ENCODE data around the gene ZSCAN20. TPM values are rescaled to one million over a fixed set of nuclear protein-coding genes. Genes with fewer than 3 reads are reported as not detected.

ZSCAN20 gene
- total RNA-seq, 1 donor from 2014 or later = 7.3 TPM

DNA sequence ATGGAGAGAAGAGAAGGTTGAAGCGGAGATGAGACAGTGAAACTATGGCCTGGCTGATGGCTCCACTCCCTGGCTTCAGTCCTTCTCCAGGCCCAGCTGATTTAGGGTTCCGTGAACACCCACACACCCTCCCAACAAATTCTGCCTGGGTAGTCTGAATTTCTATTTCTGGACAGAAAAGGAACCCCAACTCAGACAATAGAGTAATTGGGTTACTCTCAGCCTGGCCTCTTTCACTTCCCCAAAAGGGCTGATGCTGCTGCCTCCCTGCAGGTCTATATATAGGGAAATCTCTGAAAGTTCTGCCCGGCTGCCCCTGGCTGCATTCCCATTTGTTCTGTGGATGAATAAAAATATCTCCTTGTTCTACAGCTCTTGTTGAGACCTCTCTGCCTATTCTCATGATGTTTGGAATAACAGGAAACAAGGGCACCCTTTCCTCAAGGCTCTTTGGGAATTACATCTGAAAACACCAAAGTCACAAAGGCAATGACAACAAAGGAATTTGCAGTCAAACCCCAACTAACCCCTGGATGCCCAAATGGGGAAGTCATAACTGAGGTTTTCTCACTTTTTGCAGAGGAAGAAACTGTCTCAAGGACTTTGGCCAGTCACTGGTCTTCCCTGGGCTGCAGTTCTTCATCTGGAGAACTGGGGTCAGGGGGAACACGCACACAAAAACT lies 11.4 kb upstream of the ZSCAN20 start:
- H3K9me3 Mint-ChIP-seq (ENCODE audit: unreplicated experiment) = no peaks in the 10 kb centered on the region
- no peak for DNase-seq (ENCODE audit: low spot score)
- no peak overlapping the region for H3K4me3 Mint-ChIP-seq (ENCODE audit: unreplicated experiment)
- H3K36me3 Mint-ChIP-seq (ENCODE audit: low read depth, unreplicated experiment) = no peaks in the 10 kb centered on the region
- peaks cover 23% of the 10 kb centered on the region for H3K4me1 Mint-ChIP-seq (ENCODE audit: unreplicated experiment)
- H3K27me3 Mint-ChIP-seq (ENCODE audit: unreplicated experiment) = no peaks in the 10 kb centered on the region
- TF ChIP-seq, protein P1, sequence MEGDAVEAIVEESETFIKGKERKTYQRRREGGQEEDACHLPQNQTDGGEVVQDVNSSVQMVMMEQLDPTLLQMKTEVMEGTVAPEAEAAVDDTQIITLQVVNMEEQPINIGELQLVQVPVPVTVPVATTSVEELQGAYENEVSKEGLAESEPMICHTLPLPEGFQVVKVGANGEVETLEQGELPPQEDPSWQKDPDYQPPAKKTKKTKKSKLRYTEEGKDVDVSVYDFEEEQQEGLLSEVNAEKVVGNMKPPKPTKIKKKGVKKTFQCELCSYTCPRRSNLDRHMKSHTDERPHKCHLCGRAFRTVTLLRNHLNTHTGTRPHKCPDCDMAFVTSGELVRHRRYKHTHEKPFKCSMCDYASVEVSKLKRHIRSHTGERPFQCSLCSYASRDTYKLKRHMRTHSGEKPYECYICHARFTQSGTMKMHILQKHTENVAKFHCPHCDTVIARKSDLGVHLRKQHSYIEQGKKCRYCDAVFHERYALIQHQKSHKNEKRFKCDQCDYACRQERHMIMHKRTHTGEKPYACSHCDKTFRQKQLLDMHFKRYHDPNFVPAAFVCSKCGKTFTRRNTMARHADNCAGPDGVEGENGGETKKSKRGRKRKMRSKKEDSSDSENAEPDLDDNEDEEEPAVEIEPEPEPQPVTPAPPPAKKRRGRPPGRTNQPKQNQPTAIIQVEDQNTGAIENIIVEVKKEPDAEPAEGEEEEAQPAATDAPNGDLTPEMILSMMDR (IDR thresholded peaks at IDR 0.05; ENCODE audit: unreplicated experiment) = no peak
- H3K27ac Mint-ChIP-seq (ENCODE audit: unreplicated experiment) = no peak overlapping the region

DNA sequence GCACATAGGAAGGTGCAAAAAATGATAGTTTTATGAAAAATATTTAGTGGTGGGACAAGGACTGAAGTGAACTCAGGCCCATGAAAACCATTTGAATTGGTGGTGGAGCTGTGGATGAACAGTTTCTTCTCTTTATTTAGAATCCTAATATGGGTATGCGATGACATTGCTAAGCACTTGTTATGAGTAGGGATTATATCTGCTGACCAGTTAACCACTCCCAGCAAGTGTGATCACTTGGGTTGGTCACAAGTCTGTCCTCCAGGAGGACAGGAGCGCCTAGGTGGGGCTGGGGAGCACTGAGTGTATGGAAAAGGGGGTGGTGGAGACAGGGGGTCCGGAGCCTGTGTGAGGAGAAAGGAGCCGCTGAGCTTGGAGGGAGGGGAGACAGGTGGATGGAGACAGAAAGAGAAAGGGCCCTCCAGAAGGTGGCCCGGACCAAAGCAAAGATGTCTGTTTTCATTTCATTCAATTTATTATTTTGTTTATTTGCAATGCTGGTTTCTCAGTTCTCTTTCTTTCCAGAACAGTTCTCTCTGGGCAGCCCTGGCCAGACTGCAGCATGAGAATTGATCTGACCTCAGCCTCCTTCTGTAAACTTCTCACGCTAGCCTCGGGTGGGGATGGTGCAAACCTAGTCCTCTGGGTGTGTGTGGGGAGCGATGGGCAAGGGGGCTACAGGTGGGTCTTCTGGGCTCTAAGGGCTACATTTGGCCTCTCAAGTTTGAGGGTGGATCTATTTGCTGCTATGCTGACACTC lies 9.9 kb upstream of the ZSCAN20 start:
- Mint-ChIP-seq H3K4me3 (ENCODE audit: unreplicated experiment) (no peak overlapping the region), H3K36me3 (ENCODE audit: low read depth, unreplicated experiment) (no peaks in the 10 kb centered on the region), H3K27me3 (ENCODE audit: unreplicated experiment) (no peaks in the 10 kb centered on the region), H3K4me1 (ENCODE audit: unreplicated experiment) (peaks cover 23% of the 10 kb centered on the region), H3K27ac (ENCODE audit: unreplicated experiment) (no peak overlapping the region), H3K9me3 (ENCODE audit: unreplicated experiment) (no peaks in the 10 kb centered on the region)
- TF ChIP-seq, protein P1 (IDR thresholded peaks at IDR 0.05; ENCODE audit: unreplicated experiment) = no peak
- no peak for DNase-seq (ENCODE audit: low spot score)

DNA sequence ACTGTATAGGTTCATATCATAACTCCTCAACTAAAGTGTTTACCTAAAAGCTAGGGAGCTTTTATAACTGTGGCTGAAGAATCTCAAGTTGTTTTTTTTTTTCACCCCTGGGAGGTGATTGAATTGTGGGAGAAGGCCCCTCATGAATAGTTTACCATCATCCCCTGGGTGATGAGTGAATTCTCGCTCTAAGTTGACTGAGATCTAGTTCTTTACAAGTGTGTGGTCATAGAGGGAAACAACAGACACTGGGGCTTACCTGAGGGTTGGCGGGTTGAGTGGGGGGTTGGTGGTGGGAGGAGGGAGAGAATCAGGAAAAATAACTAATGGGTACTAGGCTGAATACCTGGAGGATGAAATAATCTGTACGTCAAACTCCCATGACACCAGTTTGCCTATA lies 7.9 kb upstream of the ZSCAN20 start:
- Mint-ChIP-seq H3K27me3 (ENCODE audit: unreplicated experiment) (peaks cover 5% of the 10 kb centered on the region), H3K9me3 (ENCODE audit: unreplicated experiment) (no peaks in the 10 kb centered on the region), H3K4me3 (ENCODE audit: unreplicated experiment) (no peak overlapping the region), H3K4me1 (ENCODE audit: unreplicated experiment) (peaks cover 21% of the 10 kb centered on the region), H3K36me3 (ENCODE audit: low read depth, unreplicated experiment) (no peaks in the 10 kb centered on the region), H3K27ac (ENCODE audit: unreplicated experiment) (no peak overlapping the region)
- TF ChIP-seq, protein P1 (IDR thresholded peaks at IDR 0.05; ENCODE audit: unreplicated experiment) = no peak
- no peak for DNase-seq (ENCODE audit: low spot score)

DNA sequence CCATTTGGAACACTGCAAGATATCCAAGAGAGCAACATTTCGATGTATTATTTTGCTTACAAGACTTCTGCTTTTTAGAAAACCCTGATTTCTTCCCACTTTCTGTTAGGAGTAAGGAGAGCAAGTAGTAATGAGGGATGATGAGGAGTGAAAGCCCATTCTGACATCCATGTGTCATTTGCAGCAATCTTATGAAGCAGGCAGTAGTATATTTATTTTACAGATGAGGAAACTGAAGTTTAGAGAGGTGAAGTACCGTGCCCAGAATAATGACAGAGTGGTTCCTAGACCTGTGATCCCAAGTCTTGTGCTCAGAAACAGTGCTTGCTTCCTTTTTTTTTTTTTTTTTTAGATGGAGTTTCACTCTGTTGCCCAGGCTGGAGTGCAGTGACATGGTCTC lies 7.1 kb upstream of the ZSCAN20 start:
- no peak overlapping the region for H3K27ac Mint-ChIP-seq (ENCODE audit: unreplicated experiment)
- H3K4me3 Mint-ChIP-seq (ENCODE audit: unreplicated experiment) = no peak overlapping the region
- TF ChIP-seq, protein P1 (IDR thresholded peaks at IDR 0.05; ENCODE audit: unreplicated experiment) = no peak
- H3K27me3 Mint-ChIP-seq (ENCODE audit: unreplicated experiment) = peaks cover 5% of the 10 kb centered on the region
- DNase-seq (ENCODE audit: low spot score) = no peak
- H3K4me1 Mint-ChIP-seq (ENCODE audit: unreplicated experiment) = peaks cover 13% of the 10 kb centered on the region
- no peaks in the 10 kb centered on the region for H3K36me3 Mint-ChIP-seq (ENCODE audit: low read depth, unreplicated experiment)
- H3K9me3 Mint-ChIP-seq (ENCODE audit: unreplicated experiment) = no peaks in the 10 kb centered on the region

DNA sequence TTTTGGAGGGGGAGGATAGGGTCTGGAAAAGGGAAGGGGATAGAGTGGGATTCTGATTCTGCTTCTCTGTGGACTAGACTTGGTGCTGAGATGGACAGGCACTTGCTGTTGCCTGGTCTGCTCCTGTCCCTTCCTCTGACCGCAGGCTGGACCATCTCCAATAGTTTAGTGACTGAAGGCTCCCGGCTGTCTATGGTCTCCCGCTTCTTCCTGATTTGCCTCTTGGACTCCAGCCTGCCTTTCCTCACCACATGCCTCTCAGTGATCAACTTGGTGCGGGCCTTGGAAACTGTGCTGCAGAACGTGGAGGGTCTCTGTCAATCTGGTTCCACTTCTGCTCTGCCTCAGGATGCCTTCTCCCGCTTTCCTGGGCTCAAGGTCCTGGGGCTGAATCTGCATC lies 6.3 kb upstream of the ZSCAN20 start:
- Mint-ChIP-seq H3K4me1 (ENCODE audit: unreplicated experiment) (peaks cover 7% of the 10 kb centered on the region), H3K27ac (ENCODE audit: unreplicated experiment) (no peak overlapping the region), H3K36me3 (ENCODE audit: low read depth, unreplicated experiment) (no peaks in the 10 kb centered on the region), H3K9me3 (ENCODE audit: unreplicated experiment) (no peaks in the 10 kb centered on the region), H3K4me3 (ENCODE audit: unreplicated experiment) (no peak overlapping the region), H3K27me3 (ENCODE audit: unreplicated experiment) (peaks cover 5% of the 10 kb centered on the region)
- TF ChIP-seq, protein P1 (IDR thresholded peaks at IDR 0.05; ENCODE audit: unreplicated experiment) = no peak
- DNase-seq (ENCODE audit: low spot score) = no peak
